SH-SY5Y (cell line): ENCODE data around the gene TMEM186.

ENCODE experiments used
- GATA2 ChIP-seq: IDR thresholded peaks from 2 replicates; pipeline ENCODE4 v1.6.1; 2011; ENCODE audit warnings: mild to moderate bottlenecking, low read depth, low read length
- GATA3 ChIP-seq: IDR thresholded peaks from 2 replicates; pipeline ENCODE4 v1.6.1; 2011; ENCODE audit warnings: low read depth, mild to moderate bottlenecking, low read length, moderate library complexity

DNA sequence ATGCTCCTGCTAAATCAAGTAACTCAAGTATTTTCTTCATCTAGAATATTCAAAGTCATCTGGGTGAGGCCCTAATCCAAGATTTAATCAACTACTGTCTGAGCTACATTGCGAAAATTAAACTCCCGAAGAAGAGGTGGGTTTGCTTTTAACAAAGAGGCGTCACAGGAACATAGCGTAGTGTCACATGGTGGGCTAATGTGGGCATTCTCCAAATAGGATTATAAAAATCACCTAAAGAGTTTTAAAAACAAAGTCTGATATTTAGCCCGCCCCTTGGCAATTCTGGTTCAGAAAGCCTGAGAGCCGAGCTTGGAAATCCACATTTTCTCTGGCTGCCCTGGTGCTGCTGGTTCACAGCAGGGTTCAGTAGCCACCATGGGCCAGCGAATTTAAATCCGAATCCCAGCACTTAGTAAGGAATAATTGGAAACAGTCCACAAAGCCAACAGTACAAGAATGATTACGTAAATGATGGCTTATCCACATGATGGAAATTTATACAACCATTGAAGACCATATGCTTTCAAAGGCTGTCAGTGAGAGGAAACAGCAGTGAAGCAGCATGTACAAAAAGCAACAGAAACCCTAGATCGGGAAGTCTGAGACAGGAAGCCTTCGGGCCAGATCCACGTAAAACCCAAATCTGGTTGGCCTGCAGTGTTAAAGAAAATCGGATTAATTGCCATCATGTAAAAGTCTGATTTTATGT, 9.0 kb upstream of the TMEM186 start:
- TF ChIP-seq GATA2 (no peak), GATA3 (no peak)
